ENCODE measurements around the gene MMP7. TPM values are rescaled to one million over a fixed set of nuclear protein-coding genes. Genes with fewer than 3 reads are reported as not detected.

The MMP7 gene
- total and polyA plus RNA-seq, 8 donors, result 0.37 to 45.1 (median 2.0) TPM; not detected in 3

DNA sequence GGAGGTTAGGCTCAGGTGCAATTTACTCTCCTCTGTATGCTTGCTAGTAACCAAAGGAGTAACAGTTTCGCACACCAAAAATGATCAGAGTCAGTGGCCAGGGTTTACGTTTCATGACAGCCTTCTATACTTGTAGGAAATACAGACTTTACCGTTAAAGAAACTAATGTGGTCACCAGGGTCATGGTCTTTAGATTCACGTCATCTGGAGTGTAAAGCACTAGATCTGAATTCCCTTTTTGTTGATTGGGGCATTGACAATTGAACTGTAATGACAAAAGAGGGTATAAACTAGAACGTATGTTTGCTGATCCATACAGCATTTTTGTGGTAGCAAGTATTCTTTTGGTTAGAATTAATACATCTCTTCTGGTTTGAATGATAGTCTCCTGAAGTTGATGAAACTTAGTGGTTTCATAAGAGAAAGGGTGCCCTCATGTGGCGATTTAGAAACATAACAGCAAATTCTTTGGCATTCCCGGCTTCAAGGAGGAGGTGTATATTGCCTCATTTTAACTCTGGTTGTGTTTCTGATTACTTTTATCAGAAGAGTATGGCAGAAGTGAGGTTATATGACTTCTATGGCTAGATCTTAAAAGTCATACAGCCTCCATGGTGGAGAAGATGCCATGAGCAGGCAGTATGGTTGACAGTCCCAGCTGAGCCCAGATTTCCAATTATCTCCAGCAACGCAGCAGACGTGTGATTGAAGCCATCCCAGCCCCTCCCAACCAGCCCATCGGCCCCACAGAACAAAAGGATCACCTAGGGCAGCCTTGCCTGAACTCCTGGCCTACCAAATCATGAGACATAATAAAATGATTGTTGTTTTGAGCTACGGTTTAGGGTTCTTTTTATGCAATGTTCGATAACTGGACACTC, 35.1 kb downstream of the MMP7 start:
- Histone ChIP-seq H3K27me3 (peaks cover 0 to 9% (median 0%) of the 10 kb centered on the region in 3 donors), H3K36me3 (no peaks in the 10 kb centered on the region), H3K4me1 (peaks cover 0 to 24% (median 10%) of the 10 kb centered on the region in 4 donors), H3K27ac (no peak overlapping the region), H3K9me3 (no peaks in the 10 kb centered on the region), H3K4me3 (no peak overlapping the region)
- peak in 1 of 2 donors; percentile 93 for DNase-seq
- no peak for TF ChIP-seq EP300 (IDR thresholded peaks at IDR 0.05)
- TF ChIP-seq, protein P1, sequence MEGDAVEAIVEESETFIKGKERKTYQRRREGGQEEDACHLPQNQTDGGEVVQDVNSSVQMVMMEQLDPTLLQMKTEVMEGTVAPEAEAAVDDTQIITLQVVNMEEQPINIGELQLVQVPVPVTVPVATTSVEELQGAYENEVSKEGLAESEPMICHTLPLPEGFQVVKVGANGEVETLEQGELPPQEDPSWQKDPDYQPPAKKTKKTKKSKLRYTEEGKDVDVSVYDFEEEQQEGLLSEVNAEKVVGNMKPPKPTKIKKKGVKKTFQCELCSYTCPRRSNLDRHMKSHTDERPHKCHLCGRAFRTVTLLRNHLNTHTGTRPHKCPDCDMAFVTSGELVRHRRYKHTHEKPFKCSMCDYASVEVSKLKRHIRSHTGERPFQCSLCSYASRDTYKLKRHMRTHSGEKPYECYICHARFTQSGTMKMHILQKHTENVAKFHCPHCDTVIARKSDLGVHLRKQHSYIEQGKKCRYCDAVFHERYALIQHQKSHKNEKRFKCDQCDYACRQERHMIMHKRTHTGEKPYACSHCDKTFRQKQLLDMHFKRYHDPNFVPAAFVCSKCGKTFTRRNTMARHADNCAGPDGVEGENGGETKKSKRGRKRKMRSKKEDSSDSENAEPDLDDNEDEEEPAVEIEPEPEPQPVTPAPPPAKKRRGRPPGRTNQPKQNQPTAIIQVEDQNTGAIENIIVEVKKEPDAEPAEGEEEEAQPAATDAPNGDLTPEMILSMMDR (IDR thresholded peaks at IDR 0.05), result peak in 5 of 7 experiments; percentile 59 to 76 (median 73)
- no peak for TF ChIP-seq POLR2A (IDR thresholded peaks at IDR 0.05)
- TF ChIP-seq POLR2AphosphoS5 (IDR thresholded peaks at IDR 0.05), result peak in 1 of 3 donors; percentile 29
- WGBS, 5 donors, result 26 to 33% (median 29%) methylated on average over 12 of the region's 12 CpGs
- intact Hi-C loops (cut with DNase I; ENCODE audit: low total_unique reads), result loop anchor here (10.0 kb wide), 1 partner anchor 151 kb away; the partner anchor contains the start of gene BIRC2

DNA sequence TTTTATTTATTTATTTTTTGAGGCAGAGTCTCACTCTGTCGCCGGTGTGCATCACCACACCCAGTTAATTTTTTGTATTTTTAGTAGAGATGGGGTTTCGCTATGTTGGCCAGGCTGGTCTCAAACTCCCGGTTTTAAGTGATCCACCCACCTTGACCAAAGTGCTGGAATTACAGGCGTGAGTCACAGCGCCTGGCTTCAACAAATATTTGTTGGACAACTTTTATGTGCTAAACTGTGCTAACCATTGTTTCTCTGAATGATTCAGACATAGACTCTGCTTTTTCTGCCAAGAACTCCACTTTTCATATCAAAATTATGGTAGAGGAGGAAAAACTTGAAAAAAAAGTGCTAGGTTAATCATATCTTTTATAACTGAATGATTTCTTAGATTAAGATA, 36.3 kb downstream of the MMP7 start:
- no peaks in the 10 kb centered on the region for H3K36me3 ChIP-seq
- H3K4me3 ChIP-seq, result no peak overlapping the region
- H3K27ac ChIP-seq, result no peak overlapping the region
- TF ChIP-seq POLR2AphosphoS5 (IDR thresholded peaks at IDR 0.05) (peak in 1 of 3 donors; percentile 24), POLR2A (IDR thresholded peaks at IDR 0.05) (no peak), EP300 (IDR thresholded peaks at IDR 0.05) (no peak)
- TF ChIP-seq, protein P1 (IDR thresholded peaks at IDR 0.05), result no peak
- H3K27me3 ChIP-seq, result peaks cover 0 to 9% (median 0%) of the 10 kb centered on the region in 3 donors
- WGBS, 5 donors, result 28 to 49% (median 39%) methylated on average over 6 of the region's 6 CpGs
- intact Hi-C loops (cut with DNase I; ENCODE audit: low total_unique reads), result loop anchor here (10.0 kb wide), 1 partner anchor 149 kb away; the partner anchor contains the start of gene BIRC2
- DNase-seq, result peak; percentile 43 to 71
- H3K4me1 ChIP-seq, result peaks cover 0 to 24% (median 10%) of the 10 kb centered on the region in 4 donors
- no peaks in the 10 kb centered on the region for H3K9me3 ChIP-seq

DNA sequence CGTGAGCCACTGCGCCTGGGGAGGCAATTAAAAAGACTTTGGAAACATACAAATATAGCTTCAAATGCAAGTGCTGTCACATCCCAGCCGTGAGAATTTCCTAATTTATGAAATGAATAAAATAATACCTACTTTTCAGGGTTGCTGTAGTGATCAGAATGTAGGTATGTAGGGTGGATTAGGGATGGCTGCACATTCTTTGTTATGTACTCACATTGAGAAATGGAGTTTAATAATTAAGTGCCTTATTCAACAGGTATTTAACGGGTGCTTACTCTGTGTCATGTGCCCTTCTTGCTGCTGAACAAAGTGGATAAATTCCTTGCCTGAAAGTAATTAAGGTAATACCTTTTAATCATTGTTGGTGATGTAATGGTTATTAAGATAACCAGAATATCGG, 37.0 kb downstream of the MMP7 start:
- peaks cover 0 to 9% (median 0%) of the 10 kb centered on the region in 3 donors for H3K27me3 ChIP-seq
- H3K4me1 ChIP-seq, result peaks cover 0 to 24% (median 10%) of the 10 kb centered on the region in 4 donors
- no peaks in the 10 kb centered on the region for H3K9me3 ChIP-seq
- H3K27ac ChIP-seq, result no peak overlapping the region
- DNase-seq, result peak in 1 of 2 donors; percentile 20
- no peak overlapping the region for H3K4me3 ChIP-seq
- H3K36me3 ChIP-seq, result no peaks in the 10 kb centered on the region
- TF ChIP-seq EP300 (IDR thresholded peaks at IDR 0.05) (no peak), POLR2A (IDR thresholded peaks at IDR 0.05) (no peak), POLR2AphosphoS5 (IDR thresholded peaks at IDR 0.05) (no peak)
- TF ChIP-seq, protein P1 (IDR thresholded peaks at IDR 0.05), result no peak
- intact Hi-C loops (cut with DNase I; ENCODE audit: low total_unique reads), result loop anchor here (10.0 kb wide), 1 partner anchor 149 kb away; the partner anchor contains the start of gene BIRC2
- WGBS, 5 donors, result 59 to 71% (median 66%) methylated on average over 5 of the region's 5 CpGs

DNA sequence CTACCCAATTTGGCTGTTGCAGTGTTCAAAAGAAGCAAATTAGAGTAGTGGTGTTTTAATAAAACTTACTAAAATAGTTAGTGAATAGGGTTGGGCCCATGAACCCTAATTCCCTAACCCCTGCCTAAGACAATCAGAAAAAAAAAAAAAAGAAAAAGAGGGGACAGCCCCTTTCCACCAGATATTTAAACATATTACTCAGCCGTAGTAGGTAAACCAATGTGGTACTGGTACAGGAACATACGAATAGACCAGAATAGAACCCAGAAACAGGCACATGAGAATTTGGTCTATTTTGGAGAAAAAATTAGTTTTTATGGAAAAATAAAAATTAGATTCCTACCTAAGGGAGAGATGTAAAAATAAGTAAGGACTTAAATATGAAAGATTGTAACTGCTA, 38.6 kb downstream of the MMP7 start:
- Histone ChIP-seq H3K27me3 (peaks cover 0 to 9% (median 0%) of the 10 kb centered on the region in 3 donors), H3K4me1 (peaks cover 0 to 24% (median 10%) of the 10 kb centered on the region in 4 donors), H3K36me3 (no peaks in the 10 kb centered on the region), H3K27ac (no peak overlapping the region), H3K4me3 (no peak overlapping the region), H3K9me3 (no peaks in the 10 kb centered on the region)
- intact Hi-C loops (cut with DNase I; ENCODE audit: low total_unique reads), result loop anchor here (10.0 kb wide), 1 partner anchor 147 kb away; the partner anchor contains the start of gene BIRC2
- TF ChIP-seq EP300 (IDR thresholded peaks at IDR 0.05), result no peak
- DNase-seq, result no peak
- WGBS, 5 donors, result 90 to 95% (median 91%) methylated on average over 2 of the region's 2 CpGs
